ENCODE data around the gene ARSI.

Gene ARSI

DNA sequence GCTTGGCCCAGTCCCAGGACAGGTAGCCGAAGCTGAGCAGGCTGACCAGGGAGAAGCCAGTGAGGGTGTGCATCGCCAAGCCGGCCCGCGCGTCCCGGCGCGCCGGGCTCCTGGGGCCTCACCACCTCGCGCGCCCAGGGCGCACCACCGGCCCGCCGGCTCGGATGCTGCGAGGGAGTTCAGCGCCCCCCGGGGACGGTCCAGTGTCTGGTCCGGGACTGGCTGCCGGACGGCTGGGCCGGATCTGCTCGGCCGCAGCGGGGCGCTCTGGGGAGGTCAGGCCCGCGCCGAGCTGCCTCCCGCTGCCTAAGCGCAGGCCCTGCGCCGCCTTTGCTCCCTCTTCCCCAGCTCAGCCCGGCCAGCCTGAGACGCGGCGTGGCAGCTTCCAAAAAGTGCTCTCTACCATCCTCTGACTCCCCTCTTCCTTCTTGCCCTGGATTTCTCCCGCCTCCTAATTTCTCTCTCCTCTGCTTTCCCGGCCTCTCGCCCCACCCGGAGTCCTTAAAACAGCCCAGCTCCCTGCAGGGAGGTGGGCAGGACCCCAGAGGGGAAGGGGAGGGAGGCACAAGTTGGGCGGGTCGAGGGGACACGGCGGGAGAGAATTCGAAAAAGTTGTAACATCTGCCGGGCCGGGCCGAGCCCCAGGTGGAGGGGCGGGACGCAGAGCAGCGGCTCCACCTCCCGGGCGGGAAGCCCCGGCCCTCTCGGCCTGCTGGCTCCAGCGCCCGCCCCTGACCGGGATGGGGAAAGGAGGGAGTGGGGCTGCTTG lies at the start of gene ARSI:
Gene ARSI (minus strand): TSS at position 605 of the 769 bp plus-strand sequence. CDS start 532 bp downstream, at position 73.
- Histone ChIP-seq H3K27ac (no peak within 1 kb of the TSS), H3K27me3 (replicated peaks) (no peaks in the 10 kb centered on the region), H3K4me3 (ENCODE audit: low read depth, low read length) (peak within 1 kb of the TSS; percentile 50), H3K36me3 (replicated peaks) (no peaks in the 10 kb centered on the region)
- in situ Hi-C loops (cut with HindIII; ENCODE audit: low pct_ligation_motif_present, low sequenced_read_pairs): no loop called here
- DNase-seq: no peak
- TF ChIP-seq, protein P1, sequence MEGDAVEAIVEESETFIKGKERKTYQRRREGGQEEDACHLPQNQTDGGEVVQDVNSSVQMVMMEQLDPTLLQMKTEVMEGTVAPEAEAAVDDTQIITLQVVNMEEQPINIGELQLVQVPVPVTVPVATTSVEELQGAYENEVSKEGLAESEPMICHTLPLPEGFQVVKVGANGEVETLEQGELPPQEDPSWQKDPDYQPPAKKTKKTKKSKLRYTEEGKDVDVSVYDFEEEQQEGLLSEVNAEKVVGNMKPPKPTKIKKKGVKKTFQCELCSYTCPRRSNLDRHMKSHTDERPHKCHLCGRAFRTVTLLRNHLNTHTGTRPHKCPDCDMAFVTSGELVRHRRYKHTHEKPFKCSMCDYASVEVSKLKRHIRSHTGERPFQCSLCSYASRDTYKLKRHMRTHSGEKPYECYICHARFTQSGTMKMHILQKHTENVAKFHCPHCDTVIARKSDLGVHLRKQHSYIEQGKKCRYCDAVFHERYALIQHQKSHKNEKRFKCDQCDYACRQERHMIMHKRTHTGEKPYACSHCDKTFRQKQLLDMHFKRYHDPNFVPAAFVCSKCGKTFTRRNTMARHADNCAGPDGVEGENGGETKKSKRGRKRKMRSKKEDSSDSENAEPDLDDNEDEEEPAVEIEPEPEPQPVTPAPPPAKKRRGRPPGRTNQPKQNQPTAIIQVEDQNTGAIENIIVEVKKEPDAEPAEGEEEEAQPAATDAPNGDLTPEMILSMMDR (IDR thresholded peaks at IDR 0.05; ENCODE audit: low read depth, low read length, missing control alignments): peak; percentile 24

DNA sequence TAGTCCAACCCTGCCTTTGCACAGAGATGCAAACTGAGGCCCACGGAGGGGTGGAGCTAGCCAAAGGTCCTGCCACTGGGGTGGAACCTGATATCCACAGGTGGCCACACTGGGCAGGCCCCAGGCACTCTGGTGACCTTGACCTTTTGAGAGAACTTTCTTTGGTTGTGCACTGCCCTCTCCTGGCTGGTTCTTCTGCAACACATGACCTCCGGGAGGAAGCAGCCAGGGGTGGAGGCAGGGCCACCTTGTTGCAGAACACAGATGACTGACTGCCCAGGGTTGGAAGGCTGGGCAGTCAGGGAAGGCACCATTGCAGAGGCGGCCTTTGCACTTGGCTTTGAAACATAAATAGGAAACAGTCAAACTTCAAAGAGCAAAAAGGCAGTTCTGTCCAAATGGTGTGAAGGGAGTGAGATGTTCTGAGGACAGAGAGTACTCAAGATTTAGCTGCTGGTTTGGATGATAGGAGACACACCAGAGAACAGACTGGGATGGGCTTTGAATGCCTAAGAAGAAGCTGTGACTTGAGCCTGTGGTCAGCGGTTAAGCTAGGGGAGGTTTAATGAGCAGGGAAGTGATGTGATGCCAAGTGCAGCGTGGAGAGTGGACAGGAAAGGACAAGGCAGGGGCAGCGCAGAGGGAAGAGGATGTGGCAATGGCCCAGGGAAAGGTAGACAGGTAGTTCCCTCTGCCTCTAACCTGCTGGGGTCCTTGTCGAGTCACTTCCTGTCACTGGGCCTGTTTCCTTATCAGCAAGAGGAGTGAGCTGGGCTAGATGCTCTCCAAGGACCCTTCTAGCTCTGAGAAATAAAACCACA lies 48.0 kb upstream of the ARSI start:
- Histone ChIP-seq H3K27ac (no peak overlapping the region), H3K36me3 (replicated peaks) (no peaks in the 10 kb centered on the region), H3K27me3 (replicated peaks) (no peaks in the 10 kb centered on the region), H3K4me3 (ENCODE audit: low read depth, low read length) (no peak overlapping the region)
- DNase-seq: peak; percentile 61
- TF ChIP-seq, protein P1 (IDR thresholded peaks at IDR 0.05; ENCODE audit: low read depth, low read length, missing control alignments): peak; percentile 83
- in situ Hi-C loops (cut with HindIII; ENCODE audit: low pct_ligation_motif_present, low sequenced_read_pairs): no loop called here

DNA sequence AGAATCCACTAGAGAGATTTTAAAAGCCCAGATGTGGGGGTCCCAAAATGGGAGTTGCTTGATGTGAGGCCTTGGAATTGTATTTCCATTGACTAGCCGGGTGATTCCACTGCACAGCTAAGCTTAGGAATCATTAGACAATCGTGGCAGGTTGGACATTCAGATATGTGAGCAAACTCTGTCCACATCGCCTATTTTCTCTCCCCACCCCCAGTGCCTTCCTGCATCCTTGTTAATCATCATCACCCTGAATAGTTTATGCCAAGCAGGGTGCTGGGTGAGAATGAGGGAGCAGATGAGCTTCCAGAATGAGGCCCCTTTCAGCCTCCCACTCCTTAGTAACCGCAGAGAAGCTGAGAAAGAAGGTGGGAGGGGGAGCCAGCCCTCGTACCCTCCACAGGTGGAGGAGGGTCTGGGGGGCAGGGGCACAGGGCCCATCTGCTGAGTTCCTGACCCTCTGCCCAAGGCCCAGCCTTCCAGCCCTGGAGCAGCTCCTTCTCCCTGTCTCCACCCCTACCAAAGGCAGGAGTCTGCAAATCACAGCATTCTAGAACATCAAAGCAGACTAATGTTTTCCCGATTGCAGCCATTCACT lies 47.1 kb upstream of the ARSI start:
- no peak for DNase-seq
- H3K36me3 ChIP-seq (replicated peaks): no peaks in the 10 kb centered on the region
- H3K27me3 ChIP-seq (replicated peaks): no peaks in the 10 kb centered on the region
- H3K27ac ChIP-seq: no peak overlapping the region
- TF ChIP-seq, protein P1 (IDR thresholded peaks at IDR 0.05; ENCODE audit: low read depth, low read length, missing control alignments): no peak
- in situ Hi-C loops (cut with HindIII; ENCODE audit: low pct_ligation_motif_present, low sequenced_read_pairs): no loop called here
- no peak overlapping the region for H3K4me3 ChIP-seq (ENCODE audit: low read depth, low read length)

DNA sequence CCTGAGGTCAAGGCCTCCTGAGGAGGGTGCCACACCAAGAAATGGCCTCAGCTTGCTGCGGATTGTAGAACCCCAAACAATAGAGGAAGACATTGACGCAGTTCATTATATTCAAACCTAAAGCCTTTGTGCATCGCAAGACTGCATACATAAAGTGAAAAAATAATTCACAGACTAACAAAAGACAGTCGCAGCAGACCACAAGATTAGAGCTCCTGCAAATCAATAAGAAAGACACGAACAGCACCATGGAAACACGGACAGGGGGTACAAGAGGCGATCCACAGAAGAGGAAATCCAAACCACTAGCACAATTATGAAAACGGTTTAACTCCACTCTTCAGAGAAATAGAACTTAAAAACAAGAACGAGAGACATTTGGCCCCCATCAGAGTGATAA lies 44.7 kb upstream of the ARSI start:
- in situ Hi-C loops (cut with HindIII; ENCODE audit: low pct_ligation_motif_present, low sequenced_read_pairs): no loop called here
- no peak for DNase-seq
- Histone ChIP-seq H3K4me3 (ENCODE audit: low read depth, low read length) (no peak overlapping the region), H3K27me3 (replicated peaks) (no peaks in the 10 kb centered on the region), H3K27ac (no peak overlapping the region), H3K36me3 (replicated peaks) (no peaks in the 10 kb centered on the region)
- TF ChIP-seq, protein P1 (IDR thresholded peaks at IDR 0.05; ENCODE audit: low read depth, low read length, missing control alignments): no peak

DNA sequence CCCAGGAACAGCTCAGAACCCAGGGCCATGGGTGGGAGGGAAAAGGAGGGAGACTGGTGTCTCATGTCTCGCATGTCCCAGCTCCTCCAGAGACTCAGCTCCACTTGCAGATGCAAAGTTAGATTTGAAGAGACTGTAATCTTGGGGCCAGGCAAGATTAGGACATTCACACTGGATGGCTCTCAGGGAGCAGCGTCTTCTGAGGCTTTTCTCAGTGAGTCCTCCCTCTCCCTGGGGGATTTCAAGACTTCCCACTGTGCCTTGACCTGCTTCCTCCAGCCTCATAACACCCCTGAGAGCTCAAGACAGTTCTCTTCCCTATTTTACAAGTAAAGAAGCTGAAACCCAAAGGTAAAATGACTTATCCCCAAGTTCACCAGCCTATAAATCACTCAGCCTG lies 44.3 kb upstream of the ARSI start:
- TF ChIP-seq, protein P1 (IDR thresholded peaks at IDR 0.05; ENCODE audit: low read depth, low read length, missing control alignments): no peak
- in situ Hi-C loops (cut with HindIII; ENCODE audit: low pct_ligation_motif_present, low sequenced_read_pairs): no loop called here
- DNase-seq: no peak
- no peak overlapping the region for H3K27ac ChIP-seq
- H3K27me3 ChIP-seq (replicated peaks): no peaks in the 10 kb centered on the region
- no peaks in the 10 kb centered on the region for H3K36me3 ChIP-seq (replicated peaks)
- H3K4me3 ChIP-seq (ENCODE audit: low read depth, low read length): no peak overlapping the region
